VCaP (cell line): ENCODE results near the gene LAMA2.

Experiments used
- H3K27ac ChIP-seq: fragments of 450-650 bp; 2 replicates; pipeline ENCODE4 v1.5.1; 2017
- TF ChIP-seq, protein P1 (sequence below): fragments of 450-650 bp; conservative IDR thresholded peaks from 2 replicates; pipeline ENCODE4 v1.5.1; 2017; ENCODE audit warnings: mild to moderate bottlenecking, moderate library complexity

Gene LAMA2

DNA sequence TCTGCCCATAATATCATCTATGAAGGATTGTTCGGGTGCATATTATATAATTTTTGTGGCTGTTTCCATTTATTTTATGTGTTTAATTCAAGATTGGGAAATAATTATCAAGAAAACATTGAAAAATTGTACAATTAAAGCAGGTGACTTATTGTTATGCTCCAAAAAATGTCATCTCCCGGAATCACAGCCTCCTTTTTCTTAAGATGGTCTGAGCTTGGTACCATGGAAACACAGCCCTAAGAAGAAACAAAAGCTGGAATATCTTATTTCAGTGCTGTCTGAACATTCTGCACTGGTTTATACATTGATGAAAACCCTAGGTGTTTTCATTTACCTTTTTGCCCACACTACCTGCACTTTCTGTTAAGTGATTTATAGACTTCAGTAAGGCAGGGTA, 459.9 kb downstream of the LAMA2 start:
- TF ChIP-seq, protein P1, sequence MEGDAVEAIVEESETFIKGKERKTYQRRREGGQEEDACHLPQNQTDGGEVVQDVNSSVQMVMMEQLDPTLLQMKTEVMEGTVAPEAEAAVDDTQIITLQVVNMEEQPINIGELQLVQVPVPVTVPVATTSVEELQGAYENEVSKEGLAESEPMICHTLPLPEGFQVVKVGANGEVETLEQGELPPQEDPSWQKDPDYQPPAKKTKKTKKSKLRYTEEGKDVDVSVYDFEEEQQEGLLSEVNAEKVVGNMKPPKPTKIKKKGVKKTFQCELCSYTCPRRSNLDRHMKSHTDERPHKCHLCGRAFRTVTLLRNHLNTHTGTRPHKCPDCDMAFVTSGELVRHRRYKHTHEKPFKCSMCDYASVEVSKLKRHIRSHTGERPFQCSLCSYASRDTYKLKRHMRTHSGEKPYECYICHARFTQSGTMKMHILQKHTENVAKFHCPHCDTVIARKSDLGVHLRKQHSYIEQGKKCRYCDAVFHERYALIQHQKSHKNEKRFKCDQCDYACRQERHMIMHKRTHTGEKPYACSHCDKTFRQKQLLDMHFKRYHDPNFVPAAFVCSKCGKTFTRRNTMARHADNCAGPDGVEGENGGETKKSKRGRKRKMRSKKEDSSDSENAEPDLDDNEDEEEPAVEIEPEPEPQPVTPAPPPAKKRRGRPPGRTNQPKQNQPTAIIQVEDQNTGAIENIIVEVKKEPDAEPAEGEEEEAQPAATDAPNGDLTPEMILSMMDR = no peak
- H3K27ac ChIP-seq = no peak overlapping the region

DNA sequence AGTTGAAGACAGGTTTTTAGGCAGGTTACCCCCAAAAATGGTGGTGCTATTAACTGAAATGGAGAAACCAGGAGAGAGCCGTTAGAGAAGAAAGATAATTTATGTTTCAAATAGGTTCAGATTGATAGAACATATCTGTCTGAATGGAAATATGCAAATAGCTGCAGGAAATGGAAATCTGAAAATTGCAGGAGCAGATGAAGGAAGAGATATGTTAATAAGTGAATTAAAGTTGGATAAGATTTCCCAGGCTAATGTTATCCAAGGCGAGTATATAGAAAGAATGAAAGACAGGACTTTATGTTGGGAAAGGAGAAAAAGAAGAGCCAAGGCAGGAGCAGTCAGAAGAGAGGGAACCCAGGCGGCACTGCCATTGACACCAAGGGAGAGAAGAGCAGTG, 461.4 kb downstream of the LAMA2 start:
- TF ChIP-seq, protein P1 = no peak
- no peak overlapping the region for H3K27ac ChIP-seq

DNA sequence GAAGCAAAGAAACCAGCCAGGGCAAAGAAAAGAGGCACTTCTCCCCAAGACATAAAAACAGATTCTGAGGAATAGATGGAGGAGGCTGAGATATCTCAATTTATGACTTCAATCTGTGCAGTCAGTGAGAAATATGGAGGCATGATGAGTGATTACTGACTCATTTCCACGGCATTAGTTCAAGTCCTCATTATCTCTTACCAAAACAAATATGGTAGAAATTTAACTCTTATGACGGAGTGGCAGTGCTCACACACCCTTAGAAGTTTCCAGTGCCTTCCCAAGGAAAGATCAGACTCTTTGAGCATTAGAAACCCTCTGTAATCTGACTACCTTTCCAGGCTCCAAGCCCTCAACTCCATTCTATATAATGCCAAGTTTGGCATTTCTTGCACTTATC, 463.0 kb downstream of the LAMA2 start:
- TF ChIP-seq, protein P1 = no peak
- no peak overlapping the region for H3K27ac ChIP-seq

DNA sequence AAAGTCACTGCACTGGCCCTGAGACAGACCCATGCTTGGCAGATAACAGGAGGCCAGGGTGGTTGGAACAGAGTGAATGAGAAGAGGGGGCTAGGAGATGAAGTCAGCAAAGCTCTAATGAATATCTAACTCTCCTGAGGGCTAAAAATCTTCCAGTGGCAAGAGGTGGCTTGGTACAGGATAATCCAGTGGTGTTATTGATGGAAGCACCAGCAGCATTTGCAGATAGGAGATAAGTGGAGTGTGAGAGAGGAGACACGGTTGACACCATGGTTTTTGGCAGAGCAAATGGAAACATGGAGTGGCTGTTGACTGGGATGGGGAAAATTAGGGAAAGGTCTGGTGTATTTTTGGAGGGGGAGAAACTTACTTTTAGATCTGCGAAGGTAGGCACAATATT, 464.0 kb downstream of the LAMA2 start:
- TF ChIP-seq, protein P1 = no peak
- H3K27ac ChIP-seq = no peak overlapping the region

DNA sequence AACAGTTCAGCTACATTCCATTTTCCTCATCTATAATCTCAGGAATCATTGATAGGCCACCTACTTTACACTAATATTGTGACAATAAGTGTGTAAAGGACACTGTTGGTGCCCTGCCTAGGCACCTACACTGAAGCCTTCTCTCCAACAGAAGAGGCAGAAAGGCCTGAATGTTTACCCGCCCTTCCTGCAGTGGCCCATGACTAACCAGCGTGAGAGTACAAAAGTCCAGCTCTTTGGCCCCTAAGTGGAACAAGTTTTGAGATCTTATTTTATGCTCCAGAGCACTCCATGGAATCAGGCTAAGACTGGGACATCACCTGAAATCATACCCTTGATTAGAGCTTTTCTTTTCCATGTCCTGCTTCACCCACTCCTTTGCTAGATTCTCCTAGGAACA, 467.3 kb downstream of the LAMA2 start:
- TF ChIP-seq, protein P1 = no peak
- H3K27ac ChIP-seq = no peak overlapping the region

DNA sequence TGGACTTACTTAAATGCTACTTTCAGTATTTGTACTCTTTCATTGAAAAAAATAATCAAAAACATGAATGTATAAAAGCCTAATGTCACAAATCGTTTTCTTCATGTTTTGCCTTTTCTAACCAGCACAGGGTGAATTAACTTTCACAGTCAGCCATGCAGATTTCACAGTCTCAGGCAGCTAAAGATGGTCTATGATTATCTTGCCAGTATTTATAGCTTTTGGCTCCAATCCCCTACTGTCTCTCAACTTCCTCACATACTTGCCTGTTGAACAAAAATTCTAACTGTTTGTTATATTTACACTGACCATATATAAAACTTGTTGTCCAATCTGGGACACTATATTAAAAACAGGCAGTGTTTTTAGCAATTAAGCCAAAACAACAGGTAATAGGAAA, 468.9 kb downstream of the LAMA2 start:
- TF ChIP-seq, protein P1 = no peak
- no peak overlapping the region for H3K27ac ChIP-seq

DNA sequence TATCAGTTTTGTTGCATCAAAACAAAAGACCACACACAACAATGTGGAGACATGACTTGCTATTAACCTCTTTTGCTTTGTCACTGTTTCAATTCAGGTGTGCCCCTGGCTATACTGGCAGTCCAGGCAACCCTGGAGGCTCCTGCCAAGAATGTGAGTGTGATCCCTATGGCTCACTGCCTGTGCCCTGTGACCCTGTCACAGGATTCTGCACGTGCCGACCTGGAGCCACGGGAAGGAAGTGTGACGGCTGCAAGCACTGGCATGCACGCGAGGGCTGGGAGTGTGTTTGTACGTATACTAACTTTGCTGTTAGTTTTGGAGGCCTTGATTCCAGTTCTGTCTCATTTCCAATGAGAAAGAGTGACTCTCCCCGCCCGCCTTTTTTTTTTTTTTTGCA, 470.1 kb downstream of the LAMA2 start:
- TF ChIP-seq, protein P1 = no peak
- H3K27ac ChIP-seq = no peak overlapping the region

DNA sequence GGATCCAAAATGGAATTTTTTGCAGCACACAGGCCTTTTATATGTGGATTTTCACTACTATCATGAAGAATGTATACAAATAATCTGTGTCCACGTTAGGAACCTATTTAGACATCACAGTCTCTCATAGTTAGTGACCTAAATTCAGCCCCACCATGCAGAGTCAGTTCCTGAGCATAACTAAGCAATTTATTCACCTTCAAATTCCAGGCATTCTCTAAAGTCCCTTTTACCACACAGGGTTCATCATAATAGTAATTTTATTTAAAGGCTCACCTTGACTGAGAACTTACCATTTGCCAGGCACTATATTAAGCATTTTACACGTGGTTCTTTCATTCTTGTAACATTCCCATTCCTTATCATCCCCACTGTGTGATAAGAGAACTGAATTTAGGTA, 473.2 kb downstream of the LAMA2 start:
- H3K27ac ChIP-seq = no peak overlapping the region

More for the DNA sequence above, 473.2 kb downstream of the LAMA2 start:
- TF ChIP-seq, protein P1 = no peak
